Stimulated activated naive CD8-positive, alpha-beta T cell treated with anti-CD3 and anti-CD28 coated beads, Interleukin-15, amount 100 ng/mL, for 72 hours (primary cell): ENCODE results near the gene MEFV.

Experiments used
- ATAC-seq: fragments of 150-1000 bp; cut with Tn5 transposase; 2 replicates; pipeline ENCODE4 v1.10.0; 2021; ENCODE audit warnings: mild to moderate bottlenecking, moderate library complexity
- DNase-seq, 2 donors: peaks; one replicate each; pipeline ENCODE4 v3.0.0; 2021 to 2022
- H3K27ac Mint-ChIP-seq, 2 donors: one replicate each; pipeline ENCODE4 v1.8.0; 2022; ENCODE audit warnings: mild to moderate bottlenecking in 2 of 2, mixed read lengths in 2 of 2, moderate library complexity in 2 of 2
- H3K27me3 Mint-ChIP-seq: one replicate; pipeline ENCODE4 v1.8.0; 2022; ENCODE audit warnings: mixed read lengths
- H3K4me1 Mint-ChIP-seq: one replicate; pipeline ENCODE4 v1.8.0; 2022; ENCODE audit warnings: mild to moderate bottlenecking, mixed read lengths
- H3K4me3 Mint-ChIP-seq, 2 donors: one replicate each; pipeline ENCODE4 v1.8.0; 2022; ENCODE audit warnings: mild to moderate bottlenecking in 2 of 2, mixed read lengths in 2 of 2, moderate library complexity in 1 of 2
- H3K9me3 Mint-ChIP-seq, 2 donors: one replicate each; pipeline ENCODE4 v1.8.0; 2022; ENCODE audit warnings: mixed read lengths in 2 of 2

The MEFV gene

GRCh38 chr16:3256146-3256865 lies at the start of gene MEFV:
MEFV (minus strand) TSS chr16:3256633; CDS start chr16:3256587, 46 bp downstream.
- no peaks in the 10 kb centered on the region for H3K27me3 Mint-ChIP-seq
- H3K27ac Mint-ChIP-seq, result no peak within 1 kb of the TSS
- DNase-seq, result no peak
- ATAC-seq, result no peak
- H3K4me1 Mint-ChIP-seq, result no peaks in the 10 kb centered on the region
- H3K9me3 Mint-ChIP-seq, result no peaks in the 10 kb centered on the region
- no peak within 1 kb of the TSS for H3K4me3 Mint-ChIP-seq

GRCh38 chr16:3306078-3306477 lies 49.6 kb upstream of the MEFV start:
- DNase-seq, result no peak
- no peak for ATAC-seq

GRCh38 chr16:3305109-3306068 lies 49.0 kb upstream of the MEFV start, which contains the start of the genes TIGD7 and ZNF75A:
TIGD7 (minus strand) TSS chr16:3305430; CDS start chr16:3300614, 4,816 bp downstream.
ZNF75A (plus strand) TSS chr16:3305497; CDS start chr16:3308429, 2,932 bp downstream.
- Mint-ChIP-seq H3K4me1 (peaks cover 17% of the 10 kb centered on the region), H3K9me3 (peaks cover 27 to 47% of the 10 kb centered on the region in 2 donors), H3K4me3 (peak within 1 kb of the TSS; percentile 80 to 87), H3K27ac (peak within 1 kb of the TSS; percentile 83 to 86), H3K27me3 (no peaks in the 10 kb centered on the region)
- ATAC-seq, result peak; percentile 99
- peak; percentile 88 to 89 for DNase-seq

More at GRCh38 chr16:3306078-3306477, 49.6 kb upstream of the MEFV start:
- H3K4me1 Mint-ChIP-seq, result peaks cover 17% of the 10 kb centered on the region
- no peaks in the 10 kb centered on the region for H3K27me3 Mint-ChIP-seq
- H3K27ac Mint-ChIP-seq, result peak overlapping the region; percentile 82 to 83
- peak overlapping the region; percentile 80 to 87 for H3K4me3 Mint-ChIP-seq
- peaks cover 27 to 47% of the 10 kb centered on the region in 2 donors for H3K9me3 Mint-ChIP-seq

- DNase-seq, result no peak
- Mint-ChIP-seq H3K27ac (peak overlapping the region in 1 of 2 donors; percentile 86), H3K27me3 (no peaks in the 10 kb centered on the region), H3K4me3 (peak overlapping the region; percentile 80 to 87), H3K9me3 (peaks cover 38 to 54% of the 10 kb centered on the region in 2 donors), H3K4me1 (peaks cover 17% of the 10 kb centered on the region)
- ATAC-seq, result no peak
These were observed 47.9 kb upstream of the MEFV start for GRCh38 chr16:3304370-3304769.

GRCh38 chr16:3295783-3296182 lies 39.4 kb upstream of the MEFV start:
- Mint-ChIP-seq H3K27ac (no peak overlapping the region), H3K27me3 (no peaks in the 10 kb centered on the region), H3K9me3 (peaks cover 53 to 61% of the 10 kb centered on the region in 2 donors), H3K4me1 (peaks cover 9% of the 10 kb centered on the region), H3K4me3 (no peak overlapping the region)
- no peak for DNase-seq
- ATAC-seq, result no peak

GRCh38 chr16:3295209-3295608 lies 38.8 kb upstream of the MEFV start:
- Mint-ChIP-seq H3K9me3 (peaks cover 53 to 61% of the 10 kb centered on the region in 2 donors), H3K4me1 (peaks cover 10% of the 10 kb centered on the region), H3K4me3 (no peak overlapping the region), H3K27ac (no peak overlapping the region), H3K27me3 (no peaks in the 10 kb centered on the region)
- DNase-seq, result no peak
- ATAC-seq, result peak; percentile 43

- no peak overlapping the region for H3K4me3 Mint-ChIP-seq
- H3K4me1 Mint-ChIP-seq, result peaks cover 10% of the 10 kb centered on the region
- no peaks in the 10 kb centered on the region for H3K27me3 Mint-ChIP-seq
- ATAC-seq, result no peak
- H3K9me3 Mint-ChIP-seq, result peaks cover 48 to 64% of the 10 kb centered on the region in 2 donors
- DNase-seq, result no peak
- H3K27ac Mint-ChIP-seq, result no peak overlapping the region
These were observed 36.2 kb upstream of the MEFV start for GRCh38 chr16:3292604-3293003.

- no peaks in the 10 kb centered on the region for H3K27me3 Mint-ChIP-seq
These were observed 33.7 kb upstream of the MEFV start for GRCh38 chr16:3289998-3290673.

GRCh38 chr16:3285131-3285530 lies 28.7 kb upstream of the MEFV start:
- Mint-ChIP-seq H3K4me3 (peak overlapping the region; percentile 92 to 98), H3K9me3 (peaks cover 11 to 25% of the 10 kb centered on the region in 2 donors), H3K4me1 (peaks cover 41% of the 10 kb centered on the region), H3K27me3 (no peaks in the 10 kb centered on the region), H3K27ac (no peak overlapping the region)
- DNase-seq, result no peak
- no peak for ATAC-seq

More at GRCh38 chr16:3289998-3290673, 33.7 kb upstream of the MEFV start:
- peaks cover 24% of the 10 kb centered on the region for H3K4me1 Mint-ChIP-seq
- peaks cover 39 to 59% of the 10 kb centered on the region in 2 donors for H3K9me3 Mint-ChIP-seq
- DNase-seq, result no peak
- no peak overlapping the region for H3K27ac Mint-ChIP-seq
- ATAC-seq, result no peak
- no peak overlapping the region for H3K4me3 Mint-ChIP-seq

GRCh38 chr16:3283543-3284447 lies 27.4 kb upstream of the MEFV start:
- Mint-ChIP-seq H3K4me1 (peaks cover 41% of the 10 kb centered on the region), H3K27me3 (no peaks in the 10 kb centered on the region), H3K4me3 (peak overlapping the region; percentile 92 to 98), H3K9me3 (peaks cover 5 to 16% of the 10 kb centered on the region in 2 donors), H3K27ac (peak overlapping the region; percentile 96 to 99)
- DNase-seq, result no peak
- ATAC-seq, result no peak

GRCh38 chr16:3282730-3283542 lies 26.5 kb upstream of the MEFV start, which contains the start of gene ZNF263:
ZNF263 (plus strand) TSS chr16:3283491; CDS start chr16:3283819, 328 bp downstream.
- ATAC-seq, result peak; percentile 92
- H3K4me3 Mint-ChIP-seq, result peak within 1 kb of the TSS; percentile 92 to 98
- peaks cover 5 to 9% of the 10 kb centered on the region in 2 donors for H3K9me3 Mint-ChIP-seq
- no peaks in the 10 kb centered on the region for H3K27me3 Mint-ChIP-seq
- H3K27ac Mint-ChIP-seq, result peak within 1 kb of the TSS; percentile 96 to 99
- DNase-seq, result peak; percentile 93 to 96
- peaks cover 41% of the 10 kb centered on the region for H3K4me1 Mint-ChIP-seq

- Mint-ChIP-seq H3K27ac (peak overlapping the region; percentile 96 to 99), H3K9me3 (peaks cover under 1 to 8% of the 10 kb centered on the region in 2 donors), H3K4me3 (peak overlapping the region; percentile 92 to 98), H3K27me3 (peaks cover 7% of the 10 kb centered on the region), H3K4me1 (peaks cover 41% of the 10 kb centered on the region)
- ATAC-seq, result peak; percentile 60
- DNase-seq, result no peak
These were observed 25.8 kb upstream of the MEFV start for GRCh38 chr16:3282103-3282729.

- DNase-seq, result no peak
- peaks cover 16% of the 10 kb centered on the region for H3K27me3 Mint-ChIP-seq
- peaks cover 38% of the 10 kb centered on the region for H3K4me1 Mint-ChIP-seq
- peaks cover 0 to 13% of the 10 kb centered on the region in 2 donors for H3K9me3 Mint-ChIP-seq
- no peak for ATAC-seq
- H3K27ac Mint-ChIP-seq, result no peak overlapping the region
- H3K4me3 Mint-ChIP-seq, result peak overlapping the region; percentile 22 to 98
These were observed 24.9 kb upstream of the MEFV start for GRCh38 chr16:3281222-3281820.
